ENCODE results near the gene EREG.

DNA sequence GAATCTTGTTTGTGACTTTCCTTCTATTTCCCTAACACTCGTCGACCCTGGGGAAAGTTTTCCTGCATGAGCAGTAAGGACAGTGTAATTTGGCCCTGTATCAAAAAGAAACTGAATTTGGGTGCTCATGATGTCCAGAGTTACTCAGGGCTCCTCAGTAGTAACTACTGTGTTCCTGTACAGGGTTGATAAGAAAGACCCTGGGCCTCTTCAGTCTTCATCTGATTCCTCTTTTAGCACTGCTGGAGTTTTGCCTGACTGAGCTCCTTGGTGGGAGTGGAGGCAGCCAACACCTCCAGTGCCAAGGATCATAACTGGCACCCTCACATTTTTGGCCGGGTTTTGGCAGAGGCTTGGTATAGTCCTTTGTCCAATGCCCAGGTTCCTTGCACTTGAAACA lies 72.9 kb downstream of the EREG start:
- TF ChIP-seq CTCF (IDR thresholded peaks at IDR 0.05; ENCODE audit: low read depth, low read length, missing input control) (no peak), GABPA (IDR thresholded peaks at IDR 0.05 in 1 of 2, conservative IDR thresholded peaks at IDR 0.05 in 1 of 2) (no peak), SP1 (IDR thresholded peaks at IDR 0.05) (no peak), RAD21 (IDR thresholded peaks at IDR 0.05) (no peak), HNF4A (conservative IDR thresholded peaks at IDR 0.05) (no peak), FOXA1 (IDR thresholded peaks at IDR 0.05) (no peak), TAF1 (conservative IDR thresholded peaks at IDR 0.05) (no peak), EGR1 (IDR thresholded peaks at IDR 0.05; ENCODE audit: low read depth in 2 of 2) (no peak), YY1 (IDR thresholded peaks at IDR 0.05) (no peak), ATF3 (IDR thresholded peaks at IDR 0.05) (no peak), MAX (IDR thresholded peaks at IDR 0.05) (no peak), JUND (IDR thresholded peaks at IDR 0.05) (no peak), REST (IDR thresholded peaks at IDR 0.05) (no peak), RXRA (IDR thresholded peaks at IDR 0.05) (no peak)
